HepG2 (cell line): ENCODE data around the gene NIP7. TPM values are rescaled to one million over a fixed set of nuclear protein-coding genes. Genes with fewer than 3 reads are reported as not detected.
A peak's percentile ranks its signal among the peaks of the same experiment; 100 is the strongest.

Experiments
- BORCS8-MEF2B ChIP-seq: sonication (generic); formaldehyde crosslinking; IDR thresholded peaks from 2 replicates; pipeline ENCODE4 v1.8.0; 2022; ENCODE audit warnings: mild to moderate bottlenecking, missing genetic modification reagents
- HNRNPH1 ChIP-seq: fragments of 200-400 bp; formaldehyde crosslinking; optimal IDR thresholded peaks from 2 replicates; pipeline ENCODE3; 2017; ENCODE audit warnings: mild to moderate bottlenecking, low read depth, low read length
- JARID2 ChIP-seq: sonication (generic); formaldehyde crosslinking; IDR thresholded peaks from 2 replicates; pipeline ENCODE4 v1.8.1; 2023; ENCODE audit warnings: missing genetic modification reagents, inconsistent platforms; ENCODE audit not compliant: insufficient replicate concordance
- KLF6 ChIP-seq: IDR thresholded peaks from 2 replicates; pipeline ENCODE4 v1.8.0; 2016; ENCODE audit warnings: missing biosample characterization, missing genetic modification reagents
- ZC3H13 ChIP-seq: sonication (generic); formaldehyde crosslinking; IDR thresholded peaks from 2 replicates; pipeline ENCODE4 v1.8.1; 2023; ENCODE audit warnings: mild to moderate bottlenecking, missing genetic modification reagents, moderate library complexity
- ZNF264 ChIP-seq: sonication (generic); formaldehyde crosslinking; IDR thresholded peaks from 2 replicates; pipeline ENCODE4 v1.4.0; 2020; ENCODE audit warnings: missing genetic modification reagents
- ZNF354B ChIP-seq: sonication (generic); formaldehyde crosslinking; IDR thresholded peaks from 2 replicates; pipeline ENCODE4 v1.8.0; 2022; ENCODE audit warnings: mild to moderate bottlenecking, missing genetic modification reagents
- ZNF839 ChIP-seq: sonication (generic); formaldehyde crosslinking; IDR thresholded peaks from 2 replicates; pipeline ENCODE4 v1.4.0; 2020; ENCODE audit warnings: missing genetic modification reagents, mild to moderate bottlenecking, borderline replicate concordance
- polyA plus RNA-seq, 8 experiments: library from polyadenylated mRNA; depleted of rRNA in 3 of 8; stranded (reverse) in 7 of 8; unstranded in 1 of 8; fragments of >200 nt; fragmentation: Illumina TruSeq in 4 of 8; extraction: Trizol in 4 of 8; gene quantifications; 2 replicates each; pipeline versions ENCODE4 v1.2.1 to v1.2.3, GENCODE V29; 2011 to 2016; ENCODE audit warnings: low read depth in 4 of 8, missing spikeins in 1 of 8, mixed read lengths in 1 of 8; ENCODE audit not compliant: insufficient read depth in 1 of 8
- total RNA-seq, 5 experiments: library from RNA; depleted of rRNA; stranded (reverse); fragments of >200 nt; fragmentation: Illumina TruSeq; extraction: Trizol; gene quantifications; 2 replicates each; pipeline ENCODE4 v1.2.3, GENCODE V29; 2016; ENCODE audit warnings: low read depth in 1 of 5
- TF ChIP-seq, protein P1 (sequence below): sonication (generic); formaldehyde crosslinking; IDR thresholded peaks from 2 replicates; pipeline ENCODE4 v1.5.0; 2020; ENCODE audit warnings: mild to moderate bottlenecking, missing genetic modification reagents, borderline replicate concordance
- TF ChIP-seq, protein P2 (sequence below): sonication (generic); formaldehyde crosslinking; IDR thresholded peaks from 2 replicates; pipeline ENCODE4 v1.5.0; 2020; ENCODE audit warnings: mild to moderate bottlenecking, missing genetic modification reagents
- TF ChIP-seq, protein P3 (sequence below): sonication (generic); formaldehyde crosslinking; IDR thresholded peaks from 2 replicates; pipeline ENCODE4 v1.5.1; 2020; ENCODE audit warnings: missing genetic modification reagents, mild to moderate bottlenecking, borderline replicate concordance
- TF ChIP-seq, protein P4 (sequence below), 2 experiments: sonication (generic) in 1 of 2; formaldehyde crosslinking in 1 of 2; IDR thresholded peaks; 2 replicates each; pipeline versions ENCODE4 v1.6.1 to v1.9.0; 2014 to 2022; ENCODE audit warnings: antibody characterized with exemption in 1 of 2, borderline replicate concordance in 1 of 2, inconsistent platforms in 1 of 2, low read depth in 1 of 2, missing genetic modification reagents in 1 of 2
- TF ChIP-seq, protein P5 (sequence below): sonication (generic); formaldehyde crosslinking; IDR thresholded peaks from 2 replicates; pipeline ENCODE4 v1.4.0; 2020; ENCODE audit warnings: missing genetic modification reagents

NIP7 gene
- total and polyA plus RNA-seq, 2 of the 13 experiments (the other 11 are each of a cell fraction or from before 2014, with no cell fraction given) = 15.3 to 114 TPM

DNA sequence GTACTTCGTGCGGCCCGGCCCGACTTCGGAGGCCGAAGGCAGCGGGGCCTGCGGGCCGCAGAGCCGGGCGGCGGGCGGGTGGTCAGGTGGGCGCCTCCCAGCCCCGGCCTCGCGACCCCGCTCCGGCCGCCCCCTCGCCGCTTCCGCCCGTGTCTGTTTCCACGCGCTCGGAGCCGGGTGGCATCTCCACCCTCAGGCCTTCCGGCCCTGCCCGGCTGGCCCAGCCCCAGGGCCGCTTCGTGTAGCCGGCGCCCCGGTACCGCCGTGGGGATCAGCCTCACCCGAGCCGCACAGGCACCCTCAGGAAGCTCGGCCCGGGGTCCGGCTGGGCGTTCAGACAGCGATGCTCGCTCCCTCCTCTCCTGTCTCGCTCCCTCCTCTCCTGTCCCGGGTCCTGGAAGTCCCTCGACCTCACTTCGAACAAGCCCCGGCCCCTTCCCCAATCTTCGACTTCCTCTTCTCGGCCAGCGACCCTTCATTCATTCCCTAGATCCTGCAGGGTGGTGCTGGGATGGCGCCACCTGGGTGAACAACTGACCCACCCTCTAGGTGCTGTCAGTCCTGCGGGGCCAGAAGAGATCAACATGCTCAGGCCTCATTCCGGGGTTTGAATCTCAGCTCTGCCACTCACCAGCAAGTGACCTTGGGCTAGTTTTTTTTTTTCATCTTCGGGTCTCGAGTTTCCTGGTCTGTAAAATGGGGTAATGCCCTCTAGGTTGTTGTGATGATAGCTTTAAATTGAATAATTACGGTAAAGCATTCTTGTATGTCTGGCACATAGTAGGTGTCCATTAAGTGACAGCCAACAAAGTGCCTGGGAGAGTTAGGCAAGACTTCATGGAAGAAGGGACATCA, 27.8 kb upstream of the NIP7 start (continued):
- TF ChIP-seq, protein P1, sequence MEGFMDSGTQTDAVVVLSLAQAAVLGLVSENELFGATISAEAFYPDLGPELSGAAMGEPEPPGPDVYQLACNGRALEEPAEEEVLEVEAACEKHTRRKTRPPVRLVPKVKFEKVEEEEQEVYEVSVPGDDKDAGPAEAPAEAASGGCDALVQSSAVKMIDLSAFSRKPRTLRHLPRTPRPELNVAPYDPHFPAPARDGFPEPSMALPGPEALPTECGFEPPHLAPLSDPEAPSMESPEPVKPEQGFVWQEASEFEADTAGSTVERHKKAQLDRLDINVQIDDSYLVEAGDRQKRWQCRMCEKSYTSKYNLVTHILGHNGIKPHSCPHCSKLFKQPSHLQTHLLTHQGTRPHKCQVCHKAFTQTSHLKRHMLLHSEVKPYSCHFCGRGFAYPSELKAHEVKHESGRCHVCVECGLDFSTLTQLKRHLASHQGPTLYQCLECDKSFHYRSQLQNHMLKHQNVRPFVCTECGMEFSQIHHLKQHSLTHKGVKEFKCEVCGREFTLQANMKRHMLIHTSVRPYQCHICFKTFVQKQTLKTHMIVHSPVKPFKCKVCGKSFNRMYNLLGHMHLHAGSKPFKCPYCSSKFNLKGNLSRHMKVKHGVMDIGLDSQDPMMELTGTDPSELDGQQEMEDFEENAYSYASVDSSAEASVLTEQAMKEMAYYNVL (CRISPR knock-in tag) = peak; percentile 60; the same call in 1 of the 2 replicates
- TF ChIP-seq, protein P2, sequence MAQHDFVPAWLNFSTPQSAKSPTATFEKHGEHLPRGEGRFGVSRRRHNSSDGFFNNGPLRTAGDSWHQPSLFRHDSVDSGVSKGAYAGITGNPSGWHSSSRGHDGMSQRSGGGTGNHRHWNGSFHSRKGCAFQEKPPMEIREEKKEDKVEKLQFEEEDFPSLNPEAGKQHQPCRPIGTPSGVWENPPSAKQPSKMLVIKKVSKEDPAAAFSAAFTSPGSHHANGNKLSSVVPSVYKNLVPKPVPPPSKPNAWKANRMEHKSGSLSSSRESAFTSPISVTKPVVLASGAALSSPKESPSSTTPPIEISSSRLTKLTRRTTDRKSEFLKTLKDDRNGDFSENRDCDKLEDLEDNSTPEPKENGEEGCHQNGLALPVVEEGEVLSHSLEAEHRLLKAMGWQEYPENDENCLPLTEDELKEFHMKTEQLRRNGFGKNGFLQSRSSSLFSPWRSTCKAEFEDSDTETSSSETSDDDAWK (CRISPR knock-in tag) = no peak
- TF ChIP-seq ZNF839 = no peak
- peak; percentile 46; the same call in 1 of the 2 replicates for TF ChIP-seq ZNF264 (CRISPR knock-in tag)
- 0 out of 2 replicates have a peak, but pooled peaks have one; percentile 53 for TF ChIP-seq ZC3H13
- TF ChIP-seq HNRNPH1 = no peak
- TF ChIP-seq ZNF354B (CRISPR knock-in tag) = peak; percentile 11; the same call in 1 of the 2 replicates
- TF ChIP-seq, protein P3, sequence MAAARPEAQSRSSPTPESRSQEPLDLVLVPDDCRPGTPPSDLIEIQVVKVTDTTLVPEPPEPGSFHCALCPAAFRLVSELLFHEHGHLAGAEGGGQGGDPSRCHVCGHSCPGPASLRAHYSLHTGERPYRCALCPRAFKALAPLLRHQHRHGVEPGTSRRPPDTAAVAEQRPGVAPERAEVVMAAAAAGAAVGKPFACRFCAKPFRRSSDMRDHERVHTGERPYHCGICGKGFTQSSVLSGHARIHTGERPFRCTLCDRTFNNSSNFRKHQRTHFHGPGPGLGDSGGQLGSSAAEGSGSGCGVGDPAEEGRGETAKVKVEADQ = peak; percentile 65; the same call in 1 of the 2 replicates
- no peak for TF ChIP-seq BORCS8-MEF2B (CRISPR knock-in tag)
- no peak for TF ChIP-seq JARID2 (CRISPR knock-in tag)
- TF ChIP-seq, protein P4, sequence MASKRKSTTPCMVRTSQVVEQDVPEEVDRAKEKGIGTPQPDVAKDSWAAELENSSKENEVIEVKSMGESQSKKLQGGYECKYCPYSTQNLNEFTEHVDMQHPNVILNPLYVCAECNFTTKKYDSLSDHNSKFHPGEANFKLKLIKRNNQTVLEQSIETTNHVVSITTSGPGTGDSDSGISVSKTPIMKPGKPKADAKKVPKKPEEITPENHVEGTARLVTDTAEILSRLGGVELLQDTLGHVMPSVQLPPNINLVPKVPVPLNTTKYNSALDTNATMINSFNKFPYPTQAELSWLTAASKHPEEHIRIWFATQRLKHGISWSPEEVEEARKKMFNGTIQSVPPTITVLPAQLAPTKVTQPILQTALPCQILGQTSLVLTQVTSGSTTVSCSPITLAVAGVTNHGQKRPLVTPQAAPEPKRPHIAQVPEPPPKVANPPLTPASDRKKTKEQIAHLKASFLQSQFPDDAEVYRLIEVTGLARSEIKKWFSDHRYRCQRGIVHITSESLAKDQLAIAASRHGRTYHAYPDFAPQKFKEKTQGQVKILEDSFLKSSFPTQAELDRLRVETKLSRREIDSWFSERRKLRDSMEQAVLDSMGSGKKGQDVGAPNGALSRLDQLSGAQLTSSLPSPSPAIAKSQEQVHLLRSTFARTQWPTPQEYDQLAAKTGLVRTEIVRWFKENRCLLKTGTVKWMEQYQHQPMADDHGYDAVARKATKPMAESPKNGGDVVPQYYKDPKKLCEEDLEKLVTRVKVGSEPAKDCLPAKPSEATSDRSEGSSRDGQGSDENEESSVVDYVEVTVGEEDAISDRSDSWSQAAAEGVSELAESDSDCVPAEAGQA (IDR thresholded peaks at IDR 0.05; ENCODE audit: low read depth) = no peak
- TF ChIP-seq, protein P4 (CRISPR knock-in tag; IDR thresholded peaks at IDR 0.05; ENCODE audit: borderline replicate concordance) = 0 out of 2 replicates have a peak, but pooled peaks have one; percentile 32
- TF ChIP-seq, protein P5, sequence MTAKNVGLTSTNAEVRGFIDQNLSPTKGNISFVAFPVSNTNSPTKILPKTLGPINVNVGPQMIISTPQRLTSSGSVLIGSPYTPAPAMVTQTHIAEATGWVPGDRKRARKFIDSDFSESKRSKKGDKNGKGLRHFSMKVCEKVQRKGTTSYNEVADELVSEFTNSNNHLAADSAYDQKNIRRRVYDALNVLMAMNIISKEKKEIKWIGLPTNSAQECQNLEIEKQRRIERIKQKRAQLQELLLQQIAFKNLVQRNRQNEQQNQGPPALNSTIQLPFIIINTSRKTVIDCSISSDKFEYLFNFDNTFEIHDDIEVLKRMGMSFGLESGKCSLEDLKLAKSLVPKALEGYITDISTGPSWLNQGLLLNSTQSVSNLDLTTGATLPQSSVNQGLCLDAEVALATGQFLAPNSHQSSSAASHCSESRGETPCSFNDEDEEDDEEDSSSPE (CRISPR knock-in tag) = 0 out of 2 replicates have a peak, but pooled peaks have one; percentile 19
- peak; percentile 33; the same call in 1 of the 2 replicates for TF ChIP-seq KLF6 (CRISPR knock-in tag)
